ENCODE results near the gene RASA3. TPM values are rescaled to one million over a fixed set of nuclear protein-coding genes. Genes with fewer than 3 reads are reported as not detected.
A peak's percentile ranks its signal among the peaks of the same experiment; 100 is the strongest.

The RASA3 gene
- total and polyA plus RNA-seq, 2 of the 8 experiments (the other 6 are each of a cell fraction or from before 2014, with no cell fraction given) = 7.5 to 21.9 TPM

DNA sequence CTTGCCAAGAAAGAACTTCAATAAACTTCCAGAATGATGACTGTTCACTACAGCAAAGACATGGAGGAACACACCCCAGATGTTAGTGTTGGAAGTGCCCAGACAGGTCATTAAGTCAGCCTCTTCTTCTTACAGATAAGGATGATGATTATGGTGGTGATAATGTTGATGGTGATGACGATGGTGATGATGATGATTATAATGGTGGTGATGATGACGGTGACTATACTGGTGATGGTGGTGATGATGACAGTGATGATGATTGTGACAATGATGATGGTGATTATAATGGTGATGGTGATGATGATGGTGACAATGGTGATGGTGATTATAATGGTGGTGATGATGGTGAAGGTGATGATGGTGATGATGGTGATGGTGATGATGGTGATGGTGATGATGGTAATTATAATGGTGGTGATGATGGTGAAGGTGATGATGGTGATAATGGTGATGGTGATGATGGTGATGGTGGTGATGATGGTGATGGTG, 167.0 kb downstream of the RASA3 start:
- no peak overlapping the region for H2BK15ac ChIP-seq (ENCODE audit: low read length)
- H4K20me1 ChIP-seq (replicated peaks in 1 of 2; ENCODE audit: control insufficient read depth in 1 of 2, insufficient read depth in 2 of 2, low read length in 2 of 2) = peaks cover 0 to 8% of the 10 kb centered on the region in 2 experiments
- no peaks in the 10 kb centered on the region for H3K4me1 ChIP-seq (replicated peaks in 1 of 4; ENCODE audit: control insufficient read depth in 3 of 4, insufficient read depth in 4 of 4, low read length in 3 of 4)
- ChIA-PET CTCF (ENCODE audit: partially characterized antibody) (no interaction called here), POLR2A (ENCODE audit: partially characterized antibody) (interaction anchor here (0.5 kb wide), 1 partner anchor 212 kb away, joined by 3 read pairs; no protein-coding TSS in a partner anchor)
- no peak overlapping the region for H2BK120ac ChIP-seq (replicated peaks; ENCODE audit: low read depth, low read length)
- no peak overlapping the region for H4K5ac ChIP-seq (ENCODE audit: insufficient read length, low read depth, low read length)
- no peak overlapping the region for H3K4me2 ChIP-seq (ENCODE audit: insufficient read depth in 1 of 2, low read depth in 2 of 2, low read length in 2 of 2)
- FAIRE-seq (no peak), DNase-seq (ENCODE audit: low read depth in 1 of 2, low spot score in 2 of 2) (no peak)
- H3K27ac ChIP-seq (ENCODE audit: low read depth, low read length) = no peak overlapping the region
- no peak overlapping the region for H2AFZ ChIP-seq (ENCODE audit: low read length)
- no peak overlapping the region for H3K14ac ChIP-seq (ENCODE audit: insufficient read length)
- H2AK5ac ChIP-seq (ENCODE audit: low read depth, low read length) = no peak overlapping the region
- no peaks in the 10 kb centered on the region for H3K79me1 ChIP-seq (ENCODE audit: low read depth, low read length)
- H3K4me3 ChIP-seq (ENCODE audit: extremely low read depth in 1 of 4, insufficient read depth in 2 of 4, low read depth in 3 of 4, low read length in 4 of 4) = no peak overlapping the region
- H3K18ac ChIP-seq (ENCODE audit: extremely low read depth, low read length) = no peak overlapping the region
- H3K23me2 ChIP-seq (ENCODE audit: low read depth, low read length) = peaks cover 13% of the 10 kb centered on the region; the same call in 1 of the 2 replicates
- no peak overlapping the region for H2BK5ac ChIP-seq (ENCODE audit: low read depth, low read length)
- 89% methylated on average over 2 of the region's 2 CpGs; no CpG with 5 or more reads in 1 of the 2 experiments for WGBS, 2 experiments (ENCODE audit: extremely low coverage in 1 of 2, insufficient coverage in 1 of 2, insufficient read length in 1 of 2, insufficient replicate concordance in 2 of 2, low coverage in 1 of 2, low lambda C conversion rate in 2 of 2, missing lambda C conversion rate in 1 of 2)
- no peaks in the 10 kb centered on the region for H3K27me3 ChIP-seq (replicated peaks in 1 of 4; ENCODE audit: control insufficient read depth in 3 of 4, extremely low read depth in 1 of 4, insufficient read depth in 3 of 4, low read length in 3 of 4)
- peak overlapping the region; percentile 93 for H3K56ac ChIP-seq (replicated peaks; ENCODE audit: insufficient read length, low read depth, low read length)
- H2BK12ac ChIP-seq (ENCODE audit: low read depth, low read length) = no peak overlapping the region
- no peak overlapping the region for H3K4ac ChIP-seq (replicated peaks; ENCODE audit: insufficient read length, low read depth, low read length)
- no peak overlapping the region for H4K91ac ChIP-seq (replicated peaks; ENCODE audit: insufficient read length, low read length)
- H2BK20ac ChIP-seq (ENCODE audit: low read length) = no peak overlapping the region
- no peak overlapping the region for H3K23ac ChIP-seq (ENCODE audit: insufficient read length)
- no peaks in the 10 kb centered on the region for H3K79me2 ChIP-seq (ENCODE audit: control insufficient read depth in 1 of 2, insufficient read depth in 2 of 2, low read length in 2 of 2)
- H3K9ac ChIP-seq (replicated peaks in 1 of 4; ENCODE audit: extremely low read depth in 1 of 4, low read depth in 3 of 4, low read length in 3 of 4) = no peak overlapping the region
- no peak overlapping the region for H4K8ac ChIP-seq (ENCODE audit: extremely low read depth, insufficient read depth, low read length)
- H3K36me3 ChIP-seq (ENCODE audit: control insufficient read depth in 2 of 4, insufficient read depth in 4 of 4, low read length in 3 of 4) = no peaks in the 10 kb centered on the region
- H3K9me3 ChIP-seq (ENCODE audit: insufficient read depth in 2 of 2, low read depth in 1 of 2, low read length in 1 of 2) = peaks cover 30 to 42% of the 10 kb centered on the region in 2 experiments; a peak in 3 of 4 replicates
- no peak for TF ChIP-seq SIRT6 (IDR thresholded peaks at IDR 0.05; ENCODE audit: low read length)
- no peak for TF ChIP-seq RBBP5 (IDR thresholded peaks at IDR 0.05; ENCODE audit: borderline replicate concordance, low read depth, low read length)
- TF ChIP-seq, protein P1, sequence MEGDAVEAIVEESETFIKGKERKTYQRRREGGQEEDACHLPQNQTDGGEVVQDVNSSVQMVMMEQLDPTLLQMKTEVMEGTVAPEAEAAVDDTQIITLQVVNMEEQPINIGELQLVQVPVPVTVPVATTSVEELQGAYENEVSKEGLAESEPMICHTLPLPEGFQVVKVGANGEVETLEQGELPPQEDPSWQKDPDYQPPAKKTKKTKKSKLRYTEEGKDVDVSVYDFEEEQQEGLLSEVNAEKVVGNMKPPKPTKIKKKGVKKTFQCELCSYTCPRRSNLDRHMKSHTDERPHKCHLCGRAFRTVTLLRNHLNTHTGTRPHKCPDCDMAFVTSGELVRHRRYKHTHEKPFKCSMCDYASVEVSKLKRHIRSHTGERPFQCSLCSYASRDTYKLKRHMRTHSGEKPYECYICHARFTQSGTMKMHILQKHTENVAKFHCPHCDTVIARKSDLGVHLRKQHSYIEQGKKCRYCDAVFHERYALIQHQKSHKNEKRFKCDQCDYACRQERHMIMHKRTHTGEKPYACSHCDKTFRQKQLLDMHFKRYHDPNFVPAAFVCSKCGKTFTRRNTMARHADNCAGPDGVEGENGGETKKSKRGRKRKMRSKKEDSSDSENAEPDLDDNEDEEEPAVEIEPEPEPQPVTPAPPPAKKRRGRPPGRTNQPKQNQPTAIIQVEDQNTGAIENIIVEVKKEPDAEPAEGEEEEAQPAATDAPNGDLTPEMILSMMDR (IDR thresholded peaks at IDR 0.05; ENCODE audit: control extremely low read depth in 1 of 3, insufficient read depth in 1 of 3, low read depth in 1 of 3, low read length in 3 of 3) = no peak
- no peak for TF ChIP-seq TEAD4 (IDR thresholded peaks at IDR 0.05; ENCODE audit: low read depth, low read length)
- TF ChIP-seq EGR1 (IDR thresholded peaks at IDR 0.05; ENCODE audit: borderline replicate concordance, low read depth, low read length) = no peak
- TF ChIP-seq CHD1 (IDR thresholded peaks at IDR 0.05; ENCODE audit: low read depth, low read length) = no peak
- TF ChIP-seq SAP30 (IDR thresholded peaks at IDR 0.05; ENCODE audit: insufficient read depth, insufficient replicate concordance, low read length) = no peak
- TF ChIP-seq HDAC6 (IDR thresholded peaks at IDR 0.05; ENCODE audit: low read depth, low read length) = no peak
- no peak for TF ChIP-seq TAF1 (IDR thresholded peaks at IDR 0.05; ENCODE audit: low read depth, low read length)
- no peak for TF ChIP-seq PHF8 (conservative IDR thresholded peaks at IDR 0.05; ENCODE audit: low read depth, low read length)
- TF ChIP-seq CBX8 (IDR thresholded peaks at IDR 0.05; ENCODE audit: borderline replicate concordance, low read depth, low read length) = no peak
